Mesodermal cell (in vitro differentiated cells): Measurements from ENCODE around the gene CIDEA.
A peak's percentile ranks its signal among the peaks of the same experiment; 100 is the strongest.

Experiments
- H3K27ac ChIP-seq: 2 replicates; pipeline ENCODE4 v1.7.0; 2013; ENCODE audit warnings: mild to moderate bottlenecking, low read depth, low read length, moderate library complexity; ENCODE audit not compliant: severe bottlenecking
- H3K36me3 ChIP-seq: 2 replicates; pipeline ENCODE4 v1.7.1; 2013; ENCODE audit warnings: mild to moderate bottlenecking, low read length, moderate library complexity; ENCODE audit not compliant: control insufficient read depth, insufficient read depth
- H3K4me1 ChIP-seq: one replicate; pipeline ENCODE4 v1.7.1; 2013; ENCODE audit warnings: mild to moderate bottlenecking, low read length; ENCODE audit not compliant: insufficient read depth, control insufficient read depth, poor library complexity, severe bottlenecking
- H3K4me3 ChIP-seq: 2 replicates; pipeline ENCODE4 v1.7.0; 2013; ENCODE audit warnings: low read length, control low read depth, mild to moderate bottlenecking; ENCODE audit not compliant: insufficient read depth, poor library complexity, severe bottlenecking; ENCODE audit errors: extremely low read depth
- H3K9me3 ChIP-seq: 2 replicates; pipeline ENCODE4 v1.7.1; 2013; ENCODE audit warnings: mild to moderate bottlenecking, low read length, moderate library complexity; ENCODE audit not compliant: control insufficient read depth
- WGBS, 2 experiments: methylation state at CpG; one replicate each; pipeline ENCODE4 v1.1.5; 2013; ENCODE audit warnings: missing lambda C conversion rate in 2 of 2; ENCODE audit not compliant: insufficient coverage in 2 of 2; 5-methylcytosine and 5-hydroxymethylcytosine counted together

Gene CIDEA

DNA sequence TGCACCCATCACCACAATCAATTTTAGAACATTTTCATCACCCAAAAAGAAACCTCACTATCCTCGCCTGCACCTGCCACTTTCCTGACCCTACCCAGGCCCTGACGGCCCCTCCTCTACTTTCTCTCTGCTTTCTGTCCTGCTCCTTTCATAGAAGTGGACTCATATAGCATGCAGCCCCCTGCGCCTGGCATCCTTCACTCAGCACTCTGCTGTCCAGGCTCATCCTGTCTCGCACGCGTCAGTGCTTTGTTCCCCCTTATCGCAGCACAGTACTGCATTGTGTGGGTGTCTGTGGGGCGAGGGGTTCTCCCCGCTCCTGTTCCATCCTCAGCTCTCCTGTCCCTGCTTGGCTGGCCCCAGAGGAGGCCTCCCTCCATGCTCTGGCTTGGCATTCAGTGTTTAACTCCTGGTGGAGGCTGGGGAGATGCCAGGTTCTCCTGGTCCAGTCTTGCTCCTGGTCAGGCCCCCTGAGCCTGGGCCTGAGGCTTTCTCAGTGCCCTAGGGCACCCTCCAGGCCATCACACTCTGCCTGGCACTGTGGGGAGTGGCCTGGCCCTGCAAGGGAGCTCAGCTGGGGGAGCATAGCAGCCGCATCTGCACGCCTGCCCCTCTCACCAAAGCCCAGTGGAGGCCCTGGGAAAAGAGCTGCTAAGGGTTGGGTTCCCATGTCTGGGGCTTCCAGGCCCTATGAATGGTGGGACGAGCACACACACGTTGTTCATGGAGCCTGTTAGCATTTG is 47.3 kb downstream of the CIDEA start:
- no peaks in the 10 kb centered on the region for H3K9me3 ChIP-seq
- WGBS, 2 experiments, result 90 to 91% methylated on average over 7 to 8 of the region's 13 CpGs
- no peak overlapping the region for H3K4me3 ChIP-seq
- H3K27ac ChIP-seq, result no peak overlapping the region
- no peaks in the 10 kb centered on the region for H3K36me3 ChIP-seq
- peaks cover 9% of the 10 kb centered on the region for H3K4me1 ChIP-seq

DNA sequence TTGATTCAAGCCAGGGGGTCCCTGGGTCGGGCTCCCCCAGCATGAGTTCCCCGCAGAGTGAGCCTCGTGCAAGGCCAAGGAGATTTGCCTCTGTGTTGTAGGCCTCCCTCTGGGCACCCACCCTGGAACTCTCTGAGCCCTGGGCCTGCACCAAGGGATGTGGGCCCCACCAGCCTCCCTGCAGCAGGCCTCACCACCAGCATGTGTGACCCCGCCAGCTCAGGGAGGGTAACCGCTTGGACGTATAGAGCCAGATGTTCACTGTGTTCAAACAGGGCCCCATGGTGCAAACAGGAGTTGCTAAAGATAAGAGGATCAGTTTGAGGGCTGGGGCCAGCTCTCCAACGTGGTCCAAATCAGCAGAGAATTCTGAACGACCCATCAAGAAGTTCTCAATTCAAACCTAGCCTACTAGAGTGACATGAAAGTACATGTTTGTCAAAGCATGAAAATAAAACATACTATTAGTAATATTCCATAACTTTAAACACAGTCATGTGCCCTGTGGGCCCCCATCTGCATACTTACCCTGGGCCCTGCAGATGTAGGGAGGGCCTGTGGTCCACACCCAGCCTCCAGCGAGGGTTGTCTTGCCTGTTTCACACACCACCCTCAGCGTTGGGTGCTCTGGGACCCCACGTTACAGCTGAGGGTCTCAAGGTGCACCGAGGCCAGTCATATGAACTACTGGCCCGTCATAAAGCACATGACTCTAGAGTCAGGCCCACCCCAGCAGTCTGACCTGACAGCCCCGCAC is 48.4 kb downstream of the CIDEA start:
- Histone ChIP-seq H3K27ac (no peak overlapping the region), H3K4me1 (peaks cover 12% of the 10 kb centered on the region), H3K36me3 (no peaks in the 10 kb centered on the region), H3K9me3 (no peaks in the 10 kb centered on the region), H3K4me3 (no peak overlapping the region)
- WGBS, 2 experiments, result 92 to 93% methylated on average over 9 to 12 of the region's 14 CpGs

DNA sequence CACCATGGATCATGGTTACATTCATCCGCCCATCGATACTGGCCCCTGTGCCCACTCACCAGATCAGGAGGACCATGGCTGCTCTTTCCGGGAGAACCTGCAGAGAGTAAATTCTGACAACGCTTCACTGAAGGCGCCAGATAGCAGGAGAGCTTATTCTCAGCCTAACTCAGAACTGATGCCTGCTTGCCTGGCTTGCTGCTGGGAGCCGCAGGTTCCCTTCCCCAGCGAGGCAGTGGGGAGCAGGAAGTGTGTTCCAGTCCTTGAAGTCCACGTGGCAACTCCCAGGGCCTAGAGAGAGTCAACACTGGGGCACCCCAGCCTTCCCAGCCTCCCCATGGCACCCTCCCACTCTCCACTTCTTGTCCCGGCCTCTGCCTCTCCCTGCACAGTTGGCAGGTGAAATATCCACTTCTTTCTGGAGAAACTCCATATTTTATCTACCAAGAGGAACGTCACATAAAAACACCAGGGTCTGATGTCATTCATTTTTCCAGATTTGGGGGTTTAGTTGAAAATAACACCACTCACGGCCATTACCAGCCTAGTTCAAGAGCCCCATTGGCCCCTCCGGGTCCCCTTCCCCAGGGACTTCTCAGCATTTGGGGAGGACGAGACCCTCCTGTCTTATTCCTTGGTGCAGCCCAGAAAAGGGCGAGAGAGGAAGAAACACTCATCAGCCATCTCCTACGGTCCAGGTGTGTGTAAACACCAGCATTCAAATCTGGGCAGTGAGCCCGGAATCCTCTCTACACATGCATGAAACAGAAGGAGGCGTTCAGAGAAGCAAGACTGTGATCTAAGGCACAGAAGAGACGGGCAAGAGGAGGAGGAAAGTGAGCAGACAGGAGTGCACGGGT is 50.4 kb downstream of the CIDEA start:
- Histone ChIP-seq H3K9me3 (peaks cover under 1% of the 10 kb centered on the region), H3K27ac (no peak overlapping the region), H3K36me3 (peaks cover 7% of the 10 kb centered on the region), H3K4me3 (no peak overlapping the region), H3K4me1 (peaks cover 14% of the 10 kb centered on the region)
- 84 to 85% methylated on average over 14 to 16 of the region's 19 CpGs for WGBS, 2 experiments

DNA sequence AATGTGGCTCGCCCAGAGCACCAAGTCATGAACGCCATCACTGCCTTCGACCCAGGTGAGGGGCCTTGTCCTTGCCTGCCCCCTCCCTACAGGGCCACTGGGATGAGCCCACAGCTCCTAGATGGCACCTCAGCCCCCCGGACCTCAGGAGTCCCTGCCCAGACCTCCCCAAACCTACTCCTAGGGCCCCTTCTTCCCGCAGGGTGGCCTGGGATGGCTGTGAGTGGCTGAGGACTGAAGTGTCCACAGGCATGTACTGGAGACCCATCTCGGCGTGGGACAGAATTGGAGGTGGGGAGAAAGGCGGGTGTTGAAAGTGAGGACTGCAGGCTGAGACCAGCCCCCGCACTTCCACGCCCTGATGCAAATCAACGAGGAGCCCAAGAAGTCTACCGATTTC is 51.0 kb downstream of the CIDEA start:
- 88 to 93% methylated on average over 4 to 8 of the region's 12 CpGs for WGBS, 2 experiments
- H3K4me3 ChIP-seq, result no peak overlapping the region

DNA sequence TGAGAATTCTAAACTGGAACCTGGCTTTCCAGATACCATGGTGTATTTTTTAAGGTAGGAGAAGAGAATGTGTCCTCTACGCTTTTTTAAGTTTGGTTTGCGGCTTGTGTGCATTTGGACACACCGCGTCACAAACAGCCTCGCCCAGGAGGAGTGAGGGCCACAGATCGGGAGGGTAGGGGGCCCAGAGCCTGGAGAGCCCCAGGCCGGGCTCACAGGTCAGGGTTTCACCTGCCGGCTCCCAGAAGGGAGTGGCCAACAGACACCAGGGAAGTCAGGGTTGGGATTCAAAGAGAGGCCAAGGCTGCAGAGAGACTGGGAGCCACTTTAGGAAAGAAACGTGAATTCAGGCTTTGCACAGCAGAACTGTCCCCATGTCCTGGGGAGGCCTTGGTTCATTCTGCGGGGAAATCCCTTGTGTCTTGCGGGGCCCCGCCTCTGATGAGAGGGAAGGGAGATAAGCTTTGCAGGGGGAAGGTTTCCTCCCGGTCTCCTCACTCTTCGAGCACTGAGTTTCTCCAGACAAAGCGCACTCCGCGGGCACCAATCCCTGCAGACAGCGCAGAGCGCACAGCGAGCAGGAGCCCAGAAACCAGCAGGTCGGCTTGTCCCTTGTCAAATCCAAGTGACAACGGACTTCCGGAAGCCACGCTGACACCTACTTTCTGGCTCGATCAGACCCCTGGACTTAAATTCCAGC is 51.9 kb downstream of the CIDEA start:
- H3K9me3 ChIP-seq, result peaks cover 13% of the 10 kb centered on the region
- peaks cover 22% of the 10 kb centered on the region for H3K4me1 ChIP-seq
- peak overlapping the region; percentile 82 for H3K4me3 ChIP-seq
- 54 to 56% methylated on average over 23 to 24 of the region's 25 CpGs for WGBS, 2 experiments
- H3K36me3 ChIP-seq, result peaks cover 22% of the 10 kb centered on the region
- no peak overlapping the region for H3K27ac ChIP-seq

More for the DNA sequence above, 51.0 kb downstream of the CIDEA start:
- Histone ChIP-seq H3K27ac (no peak overlapping the region), H3K4me1 (peaks cover 19% of the 10 kb centered on the region), H3K9me3 (peaks cover 5% of the 10 kb centered on the region), H3K36me3 (peaks cover 14% of the 10 kb centered on the region)

DNA sequence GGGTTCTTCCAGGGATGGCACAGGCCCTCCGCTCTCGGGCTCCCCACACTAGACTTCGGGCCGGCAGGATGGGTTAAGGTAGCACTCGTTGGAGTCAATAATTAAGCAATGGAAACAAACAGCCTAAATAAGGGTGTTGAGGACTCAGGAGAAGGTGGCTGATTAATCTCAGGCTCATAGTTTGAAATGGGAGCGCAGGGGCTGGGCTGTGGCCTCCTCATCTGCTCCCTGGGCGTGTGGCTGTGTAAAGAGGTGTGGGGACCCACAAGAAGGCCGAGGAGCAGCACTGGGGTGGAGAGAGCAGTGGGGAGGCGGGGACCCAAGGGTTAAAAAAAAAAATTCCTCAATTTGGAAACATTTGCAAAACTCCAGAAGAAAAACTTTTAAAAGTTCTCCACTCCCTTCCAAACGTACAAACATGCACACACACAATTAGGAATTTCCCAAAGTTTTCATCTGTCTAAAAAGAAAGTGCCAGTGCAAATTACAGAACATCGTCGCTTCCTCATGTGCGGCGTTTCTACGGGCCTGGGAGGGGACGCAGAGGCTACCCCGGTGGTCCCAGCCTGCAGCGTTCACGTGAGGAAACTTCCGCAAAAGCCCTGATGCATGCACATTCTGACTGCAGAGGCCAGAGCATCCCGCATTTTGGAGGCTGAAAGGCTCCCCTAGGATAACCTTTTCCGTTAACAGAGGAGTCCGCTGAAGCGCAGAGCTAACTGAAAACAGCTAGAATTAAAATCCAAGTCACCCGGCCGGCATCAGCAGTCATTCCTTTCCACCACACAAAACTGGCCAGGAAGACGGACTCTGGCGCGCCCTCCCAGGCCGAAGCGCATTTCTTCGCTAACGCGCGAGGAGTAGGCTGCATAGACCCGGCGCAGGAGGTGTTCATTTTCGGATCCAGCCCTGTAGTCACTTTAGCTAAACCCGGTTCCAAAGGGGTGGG is 52.9 kb downstream of the CIDEA start:
- peak overlapping the region; percentile 82 for H3K4me3 ChIP-seq
- H3K36me3 ChIP-seq, result peaks cover 31% of the 10 kb centered on the region
- WGBS, 2 experiments, result 9 to 13% methylated on average over 30 to 34 of the region's 39 CpGs
- peak overlapping the region; percentile 86 for H3K27ac ChIP-seq
- H3K9me3 ChIP-seq, result peaks cover 22% of the 10 kb centered on the region
- peaks cover 22% of the 10 kb centered on the region for H3K4me1 ChIP-seq

DNA sequence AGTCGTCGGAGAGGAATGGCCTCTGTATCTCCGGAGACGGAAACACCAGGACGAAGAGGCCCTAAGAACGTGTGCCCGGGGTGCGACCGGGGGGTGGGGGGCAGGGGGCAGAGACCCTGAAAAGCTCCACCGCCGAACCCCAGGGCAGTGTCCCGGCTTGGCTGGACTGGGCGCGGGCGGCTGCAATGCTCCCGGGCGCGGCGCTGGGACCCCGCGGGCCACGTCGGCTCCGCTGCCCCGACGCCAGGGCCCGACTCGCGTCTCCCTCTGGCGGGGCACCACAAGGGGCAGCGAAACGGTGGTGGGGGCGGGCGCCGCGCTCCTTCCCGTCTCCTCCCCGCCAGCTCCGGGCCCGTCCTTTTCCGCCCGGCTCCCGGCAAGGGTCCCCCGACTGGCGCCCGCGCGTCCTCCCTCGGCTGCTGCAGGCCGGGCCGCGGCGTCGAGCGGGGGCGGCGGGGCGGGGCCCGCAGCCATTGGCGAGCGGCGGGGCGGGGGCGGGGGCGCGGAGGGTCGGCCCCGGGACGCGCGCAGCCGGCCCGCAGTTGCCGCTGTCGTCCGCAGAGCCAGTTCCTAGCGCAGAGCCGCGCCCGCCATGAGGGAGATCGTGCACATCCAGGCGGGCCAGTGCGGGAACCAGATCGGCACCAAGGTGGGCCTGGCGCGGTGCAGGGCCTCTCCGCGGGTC is 53.7 kb downstream of the CIDEA start, which contains the start of gene TUBB6:
Gene TUBB6, plus strand, starts transcription at position 541 of the 685 bp plus-strand sequence. Its CDS starts 52 bp downstream, at position 593.
- Histone ChIP-seq H3K9me3 (peaks cover 22% of the 10 kb centered on the region), H3K27ac (peak within 1 kb of the TSS; percentile 95), H3K36me3 (peaks cover 39% of the 10 kb centered on the region), H3K4me1 (peaks cover 22% of the 10 kb centered on the region), H3K4me3 (peak within 1 kb of the TSS; percentile 82)
- 0 to 1% methylated on average over 45 to 67 of the region's 88 CpGs for WGBS, 2 experiments

DNA sequence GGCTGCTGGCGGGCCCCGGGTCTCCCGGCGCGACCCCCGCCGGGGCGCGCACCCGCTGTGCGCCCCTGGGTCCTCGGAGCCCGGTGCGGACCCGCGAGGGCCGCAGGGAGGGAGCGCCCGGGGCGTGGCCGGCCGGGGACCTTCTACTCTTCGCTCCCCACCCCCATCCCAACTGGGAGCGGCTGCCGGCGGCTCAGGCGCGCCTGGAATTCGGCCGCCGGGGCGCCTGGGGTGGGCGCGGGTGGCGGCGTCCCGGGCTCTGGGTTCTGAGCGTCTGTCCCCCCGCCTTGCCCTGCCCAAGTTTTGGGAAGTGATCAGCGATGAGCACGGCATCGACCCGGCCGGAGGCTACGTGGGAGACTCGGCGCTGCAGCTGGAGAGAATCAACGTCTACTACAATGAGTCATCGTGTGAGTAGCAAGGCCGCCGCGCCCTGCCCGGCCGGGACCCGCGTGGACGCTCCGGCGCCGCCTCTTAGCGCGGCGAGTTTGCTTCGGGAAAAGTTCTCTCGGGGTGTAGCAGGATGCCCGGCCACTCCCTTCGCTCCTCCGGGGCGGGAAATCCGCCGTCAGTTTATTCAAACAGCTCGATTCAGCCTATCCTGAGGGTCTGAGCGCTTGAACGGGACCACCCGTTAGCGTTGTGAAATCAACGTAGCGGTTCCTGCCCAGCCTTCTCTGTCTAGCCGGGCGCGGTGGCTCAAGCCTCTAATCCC is 54.4 kb downstream of the CIDEA start:
- Histone ChIP-seq H3K27ac (peak overlapping the region; percentile 95), H3K4me3 (peak overlapping the region; percentile 82), H3K36me3 (peaks cover 46% of the 10 kb centered on the region), H3K9me3 (peaks cover 22% of the 10 kb centered on the region), H3K4me1 (peaks cover 27% of the 10 kb centered on the region)
- WGBS, 2 experiments, result 0 to 1% methylated on average over 74 to 80 of the region's 81 CpGs
